OCI-LY1 (cell line): ENCODE measurements around the gene SHC3.

ENCODE experiments used
- EZH2 ChIP-seq: fragments of 200-600 bp; sonication (generic), shearing (Covaris generic); IDR thresholded peaks from 2 replicates; pipeline ENCODE4 v1.8.0; 2017; ENCODE audit warnings: borderline replicate concordance, mixed run types, mild to moderate bottlenecking, antibody characterized with exemption, low read length, moderate library complexity, mixed read lengths
- TF ChIP-seq, protein P1 (sequence below): fragments of 200-600 bp; sonication (generic), shearing (Covaris generic); IDR thresholded peaks from 2 replicates; pipeline ENCODE4 v1.5.1; 2017; ENCODE audit warnings: mild to moderate bottlenecking, antibody characterized with exemption, low read length, moderate library complexity, mixed read lengths

DNA sequence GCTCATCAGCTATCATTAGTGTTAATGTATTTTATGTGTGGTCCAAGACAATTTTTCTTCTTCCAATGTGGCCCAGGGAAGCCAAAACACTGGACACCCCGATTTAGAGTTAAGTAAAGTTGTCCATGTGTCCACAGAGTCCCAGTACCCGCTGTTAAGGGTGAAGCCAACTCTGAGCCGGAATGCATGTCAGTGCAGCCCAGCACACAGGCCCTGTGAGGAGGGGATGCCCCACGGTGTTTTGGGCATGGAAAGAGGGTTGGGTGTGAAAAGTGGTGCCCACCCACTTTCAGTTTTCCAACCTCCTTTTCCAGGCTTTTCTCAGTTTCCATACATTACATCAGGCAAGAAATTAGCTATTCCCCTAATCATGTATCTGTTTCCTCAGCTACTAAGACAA, 24.4 kb downstream of the SHC3 start:
- TF ChIP-seq, protein P1, sequence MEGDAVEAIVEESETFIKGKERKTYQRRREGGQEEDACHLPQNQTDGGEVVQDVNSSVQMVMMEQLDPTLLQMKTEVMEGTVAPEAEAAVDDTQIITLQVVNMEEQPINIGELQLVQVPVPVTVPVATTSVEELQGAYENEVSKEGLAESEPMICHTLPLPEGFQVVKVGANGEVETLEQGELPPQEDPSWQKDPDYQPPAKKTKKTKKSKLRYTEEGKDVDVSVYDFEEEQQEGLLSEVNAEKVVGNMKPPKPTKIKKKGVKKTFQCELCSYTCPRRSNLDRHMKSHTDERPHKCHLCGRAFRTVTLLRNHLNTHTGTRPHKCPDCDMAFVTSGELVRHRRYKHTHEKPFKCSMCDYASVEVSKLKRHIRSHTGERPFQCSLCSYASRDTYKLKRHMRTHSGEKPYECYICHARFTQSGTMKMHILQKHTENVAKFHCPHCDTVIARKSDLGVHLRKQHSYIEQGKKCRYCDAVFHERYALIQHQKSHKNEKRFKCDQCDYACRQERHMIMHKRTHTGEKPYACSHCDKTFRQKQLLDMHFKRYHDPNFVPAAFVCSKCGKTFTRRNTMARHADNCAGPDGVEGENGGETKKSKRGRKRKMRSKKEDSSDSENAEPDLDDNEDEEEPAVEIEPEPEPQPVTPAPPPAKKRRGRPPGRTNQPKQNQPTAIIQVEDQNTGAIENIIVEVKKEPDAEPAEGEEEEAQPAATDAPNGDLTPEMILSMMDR = no peak
- TF ChIP-seq EZH2 = no peak
